Lung (tissue), 12 donors: Measurements from ENCODE around the gene ASB13. TPM values are rescaled to one million over a fixed set of nuclear protein-coding genes. Genes with fewer than 3 reads are reported as not detected.

Source experiments
- ATAC-seq: fragments of 200-7000 bp; cut with Tn5 transposase; one replicate; pipeline ENCODE4 v1.9.1; 2020; ENCODE audit warnings: moderate number of reproducible peaks; ENCODE audit not compliant: insufficient read depth, low FRiP score
- DNase-seq, 3 donors: peaks; one replicate each; pipeline ENCODE4 v3.0.0-alpha.2; 2013 to 2017
- H3K27ac ChIP-seq, 2 donors: one replicate each; pipeline ENCODE4 v1.5.1; 2013; ENCODE audit warnings: mild to moderate bottlenecking in 2 of 2, moderate library complexity in 2 of 2, control low read depth in 1 of 2, inconsistent platforms in 1 of 2, low read depth in 1 of 2, low read length in 1 of 2
- H3K27me3 ChIP-seq, 3 donors: one replicate each; pipeline ENCODE4 v1.5.1; 2013; ENCODE audit warnings: low read length in 2 of 3; ENCODE audit not compliant: control insufficient read depth in 3 of 3, insufficient read depth in 3 of 3
- H3K36me3 ChIP-seq, 4 donors: one replicate each; pipeline ENCODE4 v1.5.1; 2013; ENCODE audit warnings: low read length in 4 of 4, mild to moderate bottlenecking in 1 of 4, moderate library complexity in 1 of 4; ENCODE audit not compliant: control insufficient read depth in 4 of 4, insufficient read depth in 4 of 4
- H3K4me1 ChIP-seq, 5 donors: one replicate each; pipeline ENCODE4 v1.5.1; 2013; ENCODE audit warnings: low read length in 5 of 5, mild to moderate bottlenecking in 2 of 5, moderate library complexity in 1 of 5; ENCODE audit not compliant: control insufficient read depth in 5 of 5, insufficient read depth in 5 of 5
- H3K4me3 ChIP-seq: one replicate; pipeline ENCODE4 v1.5.1; 2013; ENCODE audit warnings: mild to moderate bottlenecking, control low read depth, moderate library complexity
- H3K9ac ChIP-seq, 2 donors: one replicate each; pipeline ENCODE4 v1.5.1; 2013; ENCODE audit warnings: low read length in 2 of 2, control low read depth in 1 of 2; ENCODE audit not compliant: insufficient read depth in 1 of 2
- H3K9me3 ChIP-seq, 4 donors: one replicate each; pipeline ENCODE4 v1.5.1; 2013; ENCODE audit warnings: low read length in 3 of 4, mild to moderate bottlenecking in 1 of 4, moderate library complexity in 1 of 4; ENCODE audit not compliant: control insufficient read depth in 4 of 4, insufficient read depth in 3 of 4
- WGBS, 2 donors: extraction: QIAGEN DNeasy Blood & Tissue Kit; methylation state at CpG; one replicate each; pipeline ENCODE4 v1.1.7; 2013; 5-methylcytosine and 5-hydroxymethylcytosine counted together
- polyA plus RNA-seq, 2 donors: library from polyadenylated mRNA; stranded (reverse); fragments of 200-250 nt; gene quantifications; one replicate each; pipeline ENCODE4 v1.2.1, GENCODE V29; 2013
- total RNA-seq, 2 donors: library from RNA; depleted of rRNA in 1 of 2; stranded (reverse); fragments of >200 nt in 1 of 2; gene quantifications; one replicate each; pipeline ENCODE4 v1.2.1, GENCODE V29; 2014 to 2021
- TF ChIP-seq, protein P1 (sequence below): IDR thresholded peaks from 2 replicates; pipeline ENCODE4 v1.5.1; 2012; ENCODE audit warnings: mild to moderate bottlenecking; ENCODE audit errors: control extremely low read depth, extremely low read depth
- donor health status: control.
- donor health status: control.
- donor health status: Bipolar disorder and iron deficiency.
- donor health status: healthy.
- donor health status: DM: yes; HTN: yes; CAD: no.

Gene ASB13
- total and polyA plus RNA-seq, 4 donors, result 5.2 to 26.2 (median 14.7) TPM

DNA sequence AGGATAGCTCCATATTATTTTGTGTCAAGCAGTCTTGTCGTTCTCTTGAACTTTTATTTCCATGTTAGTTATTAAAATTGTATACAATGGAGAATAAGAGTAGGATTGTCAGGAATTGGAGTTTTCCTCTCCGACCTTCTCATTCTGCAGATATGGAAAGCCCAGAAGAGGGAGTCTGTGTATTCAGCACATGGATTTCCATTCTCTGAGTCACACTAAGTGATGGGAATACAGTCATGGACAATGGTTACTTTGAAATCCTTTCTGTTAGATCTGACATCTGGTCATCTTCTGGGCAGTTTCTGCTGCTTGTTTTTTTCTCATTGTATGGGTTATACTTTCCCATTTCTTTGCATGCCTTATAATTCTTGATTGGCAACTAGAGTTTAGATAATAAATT, 13.2 kb upstream of the ASB13 start:
- Histone ChIP-seq H3K9ac (no peak overlapping the region), H3K36me3 (no peaks in the 10 kb centered on the region), H3K9me3 (peaks cover 0 to 2% (median 0%) of the 10 kb centered on the region in 4 donors), H3K27ac (no peak overlapping the region), H3K4me1 (peaks cover 0 to 4% (median 0%) of the 10 kb centered on the region in 5 donors), H3K4me3 (no peak overlapping the region), H3K27me3 (peaks cover 0 to 23% (median 7%) of the 10 kb centered on the region in 3 donors)
- TF ChIP-seq, protein P1, sequence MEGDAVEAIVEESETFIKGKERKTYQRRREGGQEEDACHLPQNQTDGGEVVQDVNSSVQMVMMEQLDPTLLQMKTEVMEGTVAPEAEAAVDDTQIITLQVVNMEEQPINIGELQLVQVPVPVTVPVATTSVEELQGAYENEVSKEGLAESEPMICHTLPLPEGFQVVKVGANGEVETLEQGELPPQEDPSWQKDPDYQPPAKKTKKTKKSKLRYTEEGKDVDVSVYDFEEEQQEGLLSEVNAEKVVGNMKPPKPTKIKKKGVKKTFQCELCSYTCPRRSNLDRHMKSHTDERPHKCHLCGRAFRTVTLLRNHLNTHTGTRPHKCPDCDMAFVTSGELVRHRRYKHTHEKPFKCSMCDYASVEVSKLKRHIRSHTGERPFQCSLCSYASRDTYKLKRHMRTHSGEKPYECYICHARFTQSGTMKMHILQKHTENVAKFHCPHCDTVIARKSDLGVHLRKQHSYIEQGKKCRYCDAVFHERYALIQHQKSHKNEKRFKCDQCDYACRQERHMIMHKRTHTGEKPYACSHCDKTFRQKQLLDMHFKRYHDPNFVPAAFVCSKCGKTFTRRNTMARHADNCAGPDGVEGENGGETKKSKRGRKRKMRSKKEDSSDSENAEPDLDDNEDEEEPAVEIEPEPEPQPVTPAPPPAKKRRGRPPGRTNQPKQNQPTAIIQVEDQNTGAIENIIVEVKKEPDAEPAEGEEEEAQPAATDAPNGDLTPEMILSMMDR, result no peak
- ATAC-seq (no peak), DNase-seq (no peak)
- 83 to 87% methylated on average over 2 of the region's 2 CpGs for WGBS, 2 donors

DNA sequence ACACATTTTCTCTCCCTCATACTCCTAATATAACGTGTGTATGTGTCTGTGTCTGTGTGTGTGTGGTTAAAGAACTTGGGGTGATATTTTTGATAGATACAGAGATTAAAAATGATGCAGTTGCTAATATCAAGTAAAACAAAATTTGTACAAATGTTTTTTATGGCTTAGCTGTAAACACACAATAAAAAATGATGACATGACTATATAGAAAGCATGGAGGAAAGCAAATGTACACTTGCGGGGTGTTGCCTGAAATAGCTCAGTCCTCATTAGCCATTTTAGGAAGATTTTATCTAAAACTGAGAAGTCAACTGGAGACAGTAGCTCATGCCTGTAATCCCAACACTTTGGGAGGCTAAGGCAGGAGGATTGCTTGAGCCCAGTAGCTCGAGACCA, 12.6 kb upstream of the ASB13 start:
- Histone ChIP-seq H3K9me3 (peaks cover 0 to 2% (median under 1%) of the 10 kb centered on the region in 4 donors), H3K4me3 (no peak overlapping the region), H3K27ac (no peak overlapping the region), H3K36me3 (no peaks in the 10 kb centered on the region), H3K4me1 (peaks cover 0 to 2% (median 0%) of the 10 kb centered on the region in 5 donors), H3K27me3 (peaks cover 0 to 23% (median 7%) of the 10 kb centered on the region in 3 donors), H3K9ac (no peak overlapping the region)
- ATAC-seq, result no peak
- DNase-seq, result no peak
- TF ChIP-seq, protein P1, result no peak
- WGBS, 2 donors, result 78 to 80% methylated on average over 3 of the region's 3 CpGs

DNA sequence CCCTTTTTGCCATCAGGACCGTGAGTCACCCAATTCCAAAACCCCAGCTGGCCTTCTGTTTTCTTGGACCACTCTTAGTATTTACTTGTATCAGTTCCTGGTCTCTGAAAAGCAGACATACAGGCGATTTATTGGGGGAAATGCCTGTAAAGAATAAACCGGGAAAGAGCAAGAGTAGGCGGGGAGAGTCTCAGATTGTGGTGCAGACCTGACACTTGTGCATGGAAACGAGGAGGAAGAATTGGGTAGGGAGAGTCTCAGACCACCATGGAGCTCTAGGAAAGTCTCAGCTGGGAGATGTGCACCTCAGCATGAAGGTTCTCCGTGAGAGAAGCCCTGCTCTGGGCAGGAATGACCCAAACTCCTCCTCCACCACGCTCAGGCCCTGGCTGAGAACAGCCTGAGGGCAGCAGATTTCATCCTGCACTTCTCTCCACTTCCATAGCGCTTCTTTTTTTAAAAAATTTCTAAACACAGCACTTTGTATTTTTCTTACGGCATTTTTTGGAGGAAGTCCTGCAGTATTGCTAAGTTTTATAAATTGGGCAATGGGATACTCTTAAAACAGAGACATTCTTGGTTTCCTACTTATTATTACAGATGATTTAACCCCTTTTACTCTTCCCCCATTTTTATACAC, 12.1 kb upstream of the ASB13 start:
- Histone ChIP-seq H3K4me3 (no peak overlapping the region), H3K9ac (no peak overlapping the region), H3K9me3 (peaks cover 0 to 2% (median 0%) of the 10 kb centered on the region in 4 donors), H3K27me3 (peaks cover 0 to 23% (median 7%) of the 10 kb centered on the region in 3 donors), H3K4me1 (no peaks in the 10 kb centered on the region), H3K36me3 (no peaks in the 10 kb centered on the region), H3K27ac (no peak overlapping the region)
- TF ChIP-seq, protein P1, result no peak
- 54 to 68% methylated on average over 9 of the region's 9 CpGs for WGBS, 2 donors
- no peak for DNase-seq
- no peak for ATAC-seq
